Right hindlimb (tissue), 1 donor: ENCODE data around the gene GPSM1.
"Not testable (repeated sequence)": the region's sequence is repeated elsewhere in the genome, so short reads cannot be mapped to it uniquely, and the experiment has no call there.

Experiments used
- DNase-seq: peaks from one replicate; pipeline ENCODE4 v3.0.0-alpha.2; 2018

GPSM1 gene

GRCh38 chr9:136347472-136348256 is 20.3 kb downstream of the GPSM1 start:
- no peak for DNase-seq

GRCh38 chr9:136348691-136349090 is 21.4 kb downstream of the GPSM1 start:
- no peak for DNase-seq

- no peak for DNase-seq
Measured at GRCh38 chr9:136349546-136349945, 22.2 kb downstream of the GPSM1 start.

- DNase-seq: no peak
Measured at GRCh38 chr9:136351252-136351800, 24.0 kb downstream of the GPSM1 start.

- not testable (repeated sequence) for DNase-seq
Measured at GRCh38 chr9:136351868-136352267, 24.5 kb downstream of the GPSM1 start.

- no peak for DNase-seq
Measured at GRCh38 chr9:136352682-136353081, 25.3 kb downstream of the GPSM1 start.

- no peak for DNase-seq
Measured at GRCh38 chr9:136353088-136353487, 25.7 kb downstream of the GPSM1 start.

GRCh38 chr9:136353757-136354488 is 26.6 kb downstream of the GPSM1 start:
- DNase-seq: no peak

GRCh38 chr9:136354592-136355085 is 27.3 kb downstream of the GPSM1 start:
- no peak for DNase-seq

GRCh38 chr9:136355616-136356557 is 28.5 kb downstream of the GPSM1 start:
- no peak for DNase-seq

- no peak for DNase-seq
Measured at GRCh38 chr9:136357202-136357725, 29.9 kb downstream of the GPSM1 start.

- DNase-seq: no peak
Measured at GRCh38 chr9:136358016-136358415, 30.7 kb downstream of the GPSM1 start.

GRCh38 chr9:136358888-136359287 is 31.5 kb downstream of the GPSM1 start:
- DNase-seq: no peak

- no peak for DNase-seq
Measured at GRCh38 chr9:136359774-136360718, 32.7 kb downstream of the GPSM1 start.

GRCh38 chr9:136361047-136361753 is 33.9 kb downstream of the GPSM1 start:
- no peak for DNase-seq

GRCh38 chr9:136361754-136362449 is 34.6 kb downstream of the GPSM1 start:
- no peak for DNase-seq

GRCh38 chr9:136362450-136362784 is 35.1 kb downstream of the GPSM1 start:
- no peak for DNase-seq

- peak; percentile 96 for DNase-seq
Measured at GRCh38 chr9:136363106-136363948, 36.0 kb downstream of the GPSM1 start, which contains the start of gene DNLZ. Gene DNLZ, minus strand, starts transcription at chr9:136363744. Its CDS starts 30 bp downstream, at chr9:136363714.
